Tibial artery (tissue), 4 donors: ENCODE data around the gene TRMT11.
A peak's percentile ranks its signal among the peaks of the same experiment; 100 is the strongest.

ENCODE experiments used
- DNase-seq, 2 donors: peaks; one replicate each; pipeline ENCODE4 v3.0.0-alpha.2; 2019
- H3K27ac ChIP-seq, 2 donors: fragments of 200-600 bp; sonication (generic) in 1 of 2; 1 replicate in 1 of 2; 2 replicates in 1 of 2; pipeline ENCODE4 v1.5.1; 2018 to 2019; ENCODE audit warnings: mild to moderate bottlenecking in 1 of 2
- H3K27me3 ChIP-seq, 2 donors: fragments of 200-600 bp; sonication (generic) in 1 of 2; one replicate each; pipeline versions ENCODE4 v1.5.1 to v1.6.0; 2016 to 2019
- H3K36me3 ChIP-seq, 3 donors: fragments of 200-600 bp; sonication (generic) in 2 of 3; one replicate each; pipeline ENCODE4 v1.5.1; 2016 to 2019; ENCODE audit warnings: mild to moderate bottlenecking in 2 of 3
- H3K4me1 ChIP-seq, 4 donors: fragments of 200-600 bp; sonication (generic) in 2 of 4; 1 replicate in 3 of 4; 2 replicates in 1 of 4; pipeline ENCODE4 v1.5.1; 2016 to 2019
- H3K4me3 ChIP-seq, 2 donors: fragments of 200-600 bp; sonication (generic) in 1 of 2; 1 replicate in 1 of 2; 2 replicates in 1 of 2; pipeline ENCODE4 v1.5.1; 2018 to 2019; ENCODE audit warnings: mild to moderate bottlenecking in 2 of 2
- H3K9me3 ChIP-seq, 3 donors: fragments of 200-600 bp; sonication (generic) in 1 of 3; one replicate each; pipeline ENCODE4 v1.5.1; 2016 to 2019
- intact Hi-C: fragments of 100-400 bp; cut with DNase I; formaldehyde crosslinking; loops from one replicate; pipeline ENCODE4 v1.15.0; 2023; ENCODE audit warnings: low total_unique reads
- TF ChIP-seq, protein P1 (sequence below), 2 experiments: fragments of 200-600 bp in 1 of 2; fragments of 450-650 bp in 1 of 2; IDR thresholded peaks; one replicate each; pipeline ENCODE4 v1.5.1; 2017 to 2019; ENCODE audit warnings: antibody characterized with exemption in 2 of 2, mild to moderate bottlenecking in 1 of 2, moderate library complexity in 1 of 2

The TRMT11 gene

DNA sequence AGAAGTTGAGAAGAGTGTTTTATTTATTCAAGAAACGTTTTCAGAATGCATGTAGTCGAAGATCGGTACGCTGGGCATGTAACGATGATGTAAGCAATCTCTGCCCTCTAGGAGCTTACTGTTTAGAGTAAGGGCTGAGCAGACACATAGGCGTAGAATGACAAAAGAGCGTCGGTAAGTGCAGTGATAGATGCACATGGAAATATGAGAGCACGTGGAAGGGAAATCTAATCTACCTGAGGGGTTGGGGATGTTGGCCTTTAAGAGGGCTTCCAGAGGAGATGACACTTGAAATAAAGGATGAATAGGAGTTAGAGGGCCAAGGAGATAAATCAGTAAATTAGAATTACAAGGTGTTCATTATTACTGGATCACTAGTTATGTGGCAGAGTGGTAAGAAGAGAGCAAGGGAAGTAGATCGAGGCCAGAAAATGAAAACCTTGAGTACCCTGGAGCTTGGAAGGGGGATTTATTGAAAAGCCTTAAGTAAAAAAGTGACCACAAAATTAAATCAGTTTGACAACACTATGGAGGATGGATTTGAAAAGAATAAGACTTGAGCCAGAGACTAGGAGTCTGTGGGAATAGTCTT is 782 bp downstream of the TRMT11 start:
- DNase-seq, result no peak
- Histone ChIP-seq H3K27ac (peak overlapping the region; percentile 84 to 87), H3K9me3 (no peaks in the 10 kb centered on the region), H3K4me1 (peaks cover 0 to 31% (median 11%) of the 10 kb centered on the region in 4 donors), H3K36me3 (no peaks in the 10 kb centered on the region), H3K27me3 (no peaks in the 10 kb centered on the region), H3K4me3 (peak overlapping the region; percentile 75 to 77)
- intact Hi-C loops, result no loop called here
- TF ChIP-seq, protein P1, sequence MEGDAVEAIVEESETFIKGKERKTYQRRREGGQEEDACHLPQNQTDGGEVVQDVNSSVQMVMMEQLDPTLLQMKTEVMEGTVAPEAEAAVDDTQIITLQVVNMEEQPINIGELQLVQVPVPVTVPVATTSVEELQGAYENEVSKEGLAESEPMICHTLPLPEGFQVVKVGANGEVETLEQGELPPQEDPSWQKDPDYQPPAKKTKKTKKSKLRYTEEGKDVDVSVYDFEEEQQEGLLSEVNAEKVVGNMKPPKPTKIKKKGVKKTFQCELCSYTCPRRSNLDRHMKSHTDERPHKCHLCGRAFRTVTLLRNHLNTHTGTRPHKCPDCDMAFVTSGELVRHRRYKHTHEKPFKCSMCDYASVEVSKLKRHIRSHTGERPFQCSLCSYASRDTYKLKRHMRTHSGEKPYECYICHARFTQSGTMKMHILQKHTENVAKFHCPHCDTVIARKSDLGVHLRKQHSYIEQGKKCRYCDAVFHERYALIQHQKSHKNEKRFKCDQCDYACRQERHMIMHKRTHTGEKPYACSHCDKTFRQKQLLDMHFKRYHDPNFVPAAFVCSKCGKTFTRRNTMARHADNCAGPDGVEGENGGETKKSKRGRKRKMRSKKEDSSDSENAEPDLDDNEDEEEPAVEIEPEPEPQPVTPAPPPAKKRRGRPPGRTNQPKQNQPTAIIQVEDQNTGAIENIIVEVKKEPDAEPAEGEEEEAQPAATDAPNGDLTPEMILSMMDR (IDR thresholded peaks at IDR 0.05), result no peak

- TF ChIP-seq, protein P1 (IDR thresholded peaks at IDR 0.05), result no peak
- no peak for DNase-seq
- H3K9me3 ChIP-seq, result no peaks in the 10 kb centered on the region
- no peak overlapping the region for H3K27ac ChIP-seq
- no peaks in the 10 kb centered on the region for H3K36me3 ChIP-seq
- no peaks in the 10 kb centered on the region for H3K27me3 ChIP-seq
- H3K4me3 ChIP-seq, result no peak overlapping the region
- intact Hi-C loops, result no loop called here
- H3K4me1 ChIP-seq, result peaks cover 0 to 31% (median 11%) of the 10 kb centered on the region in 4 donors
Measured at GRCh38 chr6:125988280-125988679, 1.9 kb downstream of the TRMT11 start.

DNA sequence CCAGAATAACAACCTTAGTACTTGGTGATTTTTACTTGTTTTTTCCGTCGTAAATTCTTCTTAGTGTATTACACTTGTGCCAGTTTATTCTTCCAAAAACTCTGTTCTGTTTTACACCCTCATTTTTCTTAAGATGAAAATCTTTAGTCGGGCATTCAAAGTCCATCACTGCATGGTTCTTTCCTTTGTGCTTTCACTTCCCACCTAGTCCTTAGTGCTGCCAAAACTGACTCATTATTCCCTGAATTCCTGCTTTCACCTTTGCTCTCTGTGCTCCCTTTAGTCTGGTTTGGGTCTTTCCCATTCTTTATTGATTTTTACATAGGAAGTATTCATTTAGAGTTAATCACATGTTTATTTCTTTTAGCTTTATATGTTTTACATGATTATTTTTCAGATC is 3.3 kb downstream of the TRMT11 start:
- Histone ChIP-seq H3K27me3 (no peaks in the 10 kb centered on the region), H3K27ac (peak overlapping the region in 1 of 2 donors; percentile 5), H3K4me1 (peaks cover 0 to 31% (median 11%) of the 10 kb centered on the region in 4 donors), H3K36me3 (peaks cover 0 to 2% (median 0%) of the 10 kb centered on the region in 3 donors), H3K9me3 (no peaks in the 10 kb centered on the region), H3K4me3 (no peak overlapping the region)
- TF ChIP-seq, protein P1 (IDR thresholded peaks at IDR 0.05), result no peak
- intact Hi-C loops, result no loop called here
- DNase-seq, result no peak

DNA sequence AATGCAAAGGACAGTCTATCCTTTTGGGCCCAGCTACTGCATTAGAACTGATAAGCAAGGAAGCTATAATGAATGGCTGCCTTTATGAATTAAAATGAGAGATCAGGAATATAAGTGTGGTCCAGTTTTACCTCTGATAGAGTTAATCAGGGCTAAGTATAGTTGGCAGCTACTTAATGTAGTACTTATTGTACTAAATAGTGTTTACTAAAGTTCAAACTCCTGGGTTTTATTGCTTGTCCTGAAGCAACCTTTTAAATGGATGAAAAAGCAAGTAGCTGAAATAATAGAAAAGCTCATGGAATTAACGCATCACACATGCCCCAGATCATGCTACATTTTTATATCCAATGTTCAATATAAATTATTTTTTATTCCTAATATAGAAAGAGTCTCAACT is 5.3 kb downstream of the TRMT11 start:
- DNase-seq, result no peak
- TF ChIP-seq, protein P1 (IDR thresholded peaks at IDR 0.05), result no peak
- Histone ChIP-seq H3K4me3 (no peak overlapping the region), H3K9me3 (no peaks in the 10 kb centered on the region), H3K27me3 (no peaks in the 10 kb centered on the region), H3K36me3 (peaks cover 0 to 5% (median 0%) of the 10 kb centered on the region in 3 donors), H3K27ac (no peak overlapping the region), H3K4me1 (peaks cover 0 to 25% (median 10%) of the 10 kb centered on the region in 4 donors)
- intact Hi-C loops, result no loop called here

- H3K4me3 ChIP-seq, result no peak overlapping the region
- no peaks in the 10 kb centered on the region for H3K9me3 ChIP-seq
- intact Hi-C loops, result no loop called here
Measured at GRCh38 chr6:125994670-125995488, 8.5 kb downstream of the TRMT11 start.

More at GRCh38 chr6:125994670-125995488, 8.5 kb downstream of the TRMT11 start:
- DNase-seq, result no peak
- peaks cover 0 to 10% (median 4%) of the 10 kb centered on the region in 4 donors for H3K4me1 ChIP-seq
- TF ChIP-seq, protein P1 (IDR thresholded peaks at IDR 0.05), result no peak
- H3K27me3 ChIP-seq, result no peaks in the 10 kb centered on the region
- peaks cover 6 to 19% (median 16%) of the 10 kb centered on the region in 3 donors for H3K36me3 ChIP-seq
- no peak overlapping the region for H3K27ac ChIP-seq
